Activated gamma-delta T cell treated with anti-CD3 and anti-CD28 coated beads, Interleukin-2, amount 50 U/mL, for 16 hours (primary cell): ENCODE results near the gene PPP2R2C.

Experiments used
- DNase-seq: peaks from one replicate; pipeline ENCODE4 v3.0.0-alpha.2; 2020; ENCODE audit warnings: low read depth

The PPP2R2C gene

GRCh38 chr4:6364146-6364545 lies 108.3 kb downstream of the PPP2R2C start:
- no peak for DNase-seq

GRCh38 chr4:6362896-6363295 lies 109.5 kb downstream of the PPP2R2C start:
- no peak for DNase-seq

GRCh38 chr4:6362243-6362885 lies 110.0 kb downstream of the PPP2R2C start:
- no peak for DNase-seq

- no peak for DNase-seq
Observed at GRCh38 chr4:6361076-6361784, 111.2 kb downstream of the PPP2R2C start.

- DNase-seq = no peak
Observed at GRCh38 chr4:6360385-6360784, 112.0 kb downstream of the PPP2R2C start.

GRCh38 chr4:6359536-6360308 lies 112.7 kb downstream of the PPP2R2C start:
- no peak for DNase-seq

- DNase-seq = no peak
Observed at GRCh38 chr4:6357476-6357875, 114.9 kb downstream of the PPP2R2C start.

GRCh38 chr4:6356076-6356560 lies 116.3 kb downstream of the PPP2R2C start:
- DNase-seq = no peak

- no peak for DNase-seq
Observed at GRCh38 chr4:6355052-6355451, 117.4 kb downstream of the PPP2R2C start.

GRCh38 chr4:6354626-6355025 lies 117.8 kb downstream of the PPP2R2C start:
- no peak for DNase-seq

- DNase-seq = no peak
Observed at GRCh38 chr4:6354119-6354518, 118.3 kb downstream of the PPP2R2C start.

- no peak for DNase-seq
Observed at GRCh38 chr4:6352031-6352692, 120.3 kb downstream of the PPP2R2C start.

- no peak for DNase-seq
Observed at GRCh38 chr4:6351246-6352000, 121.0 kb downstream of the PPP2R2C start.

GRCh38 chr4:6350646-6351045 lies 121.8 kb downstream of the PPP2R2C start:
- DNase-seq = no peak

GRCh38 chr4:6349896-6350603 lies 122.4 kb downstream of the PPP2R2C start:
- no peak for DNase-seq

GRCh38 chr4:6348408-6348807 lies 124.0 kb downstream of the PPP2R2C start:
- no peak for DNase-seq

GRCh38 chr4:6347511-6348045 lies 124.8 kb downstream of the PPP2R2C start:
- no peak for DNase-seq

GRCh38 chr4:6346373-6347110 lies 125.9 kb downstream of the PPP2R2C start:
- DNase-seq = no peak

GRCh38 chr4:6345866-6346265 lies 126.5 kb downstream of the PPP2R2C start:
- DNase-seq = no peak
